Stimulated activated effector memory CD8-positive, alpha-beta T cell treated with anti-CD3 and anti-CD28 coated beads, Interleukin-12 subunit alpha, Interleukin-12 subunit beta, amount 100 ng/mL, for 72 hours (primary cell): Measurements from ENCODE around the gene VDAC2.
A peak's percentile ranks its signal among the peaks of the same experiment; 100 is the strongest.

Experiments
- ATAC-seq: fragments of 150-1000 bp; cut with Tn5 transposase; 2 replicates; pipeline ENCODE4 v1.10.0; 2021
- DNase-seq, 2 donors: peaks; one replicate each; pipeline ENCODE4 v3.0.0; 2021 to 2022; ENCODE audit warnings: low spot score in 2 of 2
- H3K27ac Mint-ChIP-seq: one replicate; pipeline ENCODE4 v1.8.0; 2022; ENCODE audit warnings: mild to moderate bottlenecking, mixed read lengths
- H3K36me3 Mint-ChIP-seq: one replicate; pipeline ENCODE4 v1.8.0; 2022; ENCODE audit warnings: mild to moderate bottlenecking, mixed read lengths
- H3K4me1 Mint-ChIP-seq: one replicate; pipeline ENCODE4 v1.8.0; 2022; ENCODE audit warnings: mixed read lengths
- H3K4me3 Mint-ChIP-seq: one replicate; pipeline ENCODE4 v1.8.0; 2022; ENCODE audit warnings: mild to moderate bottlenecking, mixed read lengths
- H3K9me3 Mint-ChIP-seq: one replicate; pipeline ENCODE4 v1.8.0; 2022; ENCODE audit warnings: mixed read lengths

The VDAC2 gene

GRCh38 chr10:75231672-75232581 lies 21.3 kb downstream of the VDAC2 start:
- Mint-ChIP-seq H3K27ac (peak overlapping the region; percentile 75), H3K4me1 (peaks cover 36% of the 10 kb centered on the region), H3K4me3 (no peak overlapping the region), H3K9me3 (no peaks in the 10 kb centered on the region), H3K36me3 (peaks cover 75% of the 10 kb centered on the region)
- DNase-seq (no peak), ATAC-seq (no peak)

DNA sequence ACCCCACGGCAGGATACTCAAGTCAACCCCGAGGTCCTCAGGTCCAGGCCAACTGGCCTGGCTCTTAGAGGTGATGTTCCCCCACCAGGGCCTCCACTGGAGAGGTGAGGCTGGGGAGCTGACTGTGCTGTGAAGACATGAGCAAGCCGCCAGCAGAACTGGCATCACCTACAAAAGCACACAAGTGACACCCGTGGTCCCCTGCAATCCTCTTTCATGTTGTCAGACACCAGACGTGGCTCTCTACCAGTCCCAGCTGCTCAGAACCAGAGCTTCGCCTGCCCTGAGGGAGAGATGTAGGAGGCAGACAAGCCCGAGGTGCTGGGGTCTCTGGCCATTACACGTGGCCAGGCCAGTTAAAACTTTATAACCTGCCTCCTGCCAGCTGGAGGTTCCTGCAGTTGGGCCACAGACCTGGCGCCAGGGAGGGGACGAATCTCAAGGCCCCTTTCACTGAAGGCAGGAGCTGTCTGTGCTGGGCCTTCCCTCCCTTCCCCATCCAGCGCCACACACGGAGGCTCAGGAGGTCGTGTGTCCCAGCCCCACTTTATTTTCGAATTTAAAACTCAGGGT lies 22.9 kb downstream of the VDAC2 start:
- DNase-seq = no peak
- peaks cover 59% of the 10 kb centered on the region for H3K36me3 Mint-ChIP-seq
- peak overlapping the region; percentile 91 for H3K27ac Mint-ChIP-seq
- peaks cover 29% of the 10 kb centered on the region for H3K4me1 Mint-ChIP-seq
- no peaks in the 10 kb centered on the region for H3K9me3 Mint-ChIP-seq
- peak overlapping the region; percentile 69 for H3K4me3 Mint-ChIP-seq
- ATAC-seq = no peak

DNA sequence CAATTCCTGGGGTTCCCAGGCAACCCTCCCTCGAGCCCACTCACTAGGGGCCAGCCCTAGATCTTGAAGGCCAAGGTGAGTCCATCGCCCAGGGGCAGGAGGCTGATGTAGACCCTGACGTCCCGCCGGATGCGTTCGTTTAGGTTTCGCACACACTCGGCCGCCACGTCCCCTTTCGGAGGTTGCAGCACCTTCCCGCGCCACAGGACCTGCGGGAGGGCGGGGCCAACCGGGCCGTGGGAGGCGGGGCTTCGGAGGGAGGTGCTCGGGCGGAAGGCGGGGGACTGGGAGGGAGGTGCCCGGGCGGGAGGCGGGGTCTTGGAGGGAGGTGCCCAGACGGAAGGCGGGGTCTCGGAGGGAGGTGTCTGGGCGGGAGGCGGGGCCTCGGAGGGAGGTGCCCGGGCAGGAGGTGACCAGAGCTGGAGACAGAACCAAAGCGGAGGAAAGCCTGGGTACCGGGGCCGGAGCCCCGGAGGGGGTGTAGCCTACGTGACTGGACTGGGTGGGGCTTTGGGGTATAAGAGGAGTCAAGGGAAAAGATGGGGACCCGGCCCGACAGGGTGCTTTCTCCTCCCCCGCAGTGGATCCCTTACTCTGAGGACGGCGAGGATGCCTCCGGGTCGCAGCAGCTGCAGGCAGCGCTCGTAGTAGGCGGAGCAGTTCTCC lies 23.6 kb downstream of the VDAC2 start:
- peak overlapping the region; percentile 69 for H3K4me3 Mint-ChIP-seq
- ATAC-seq = peak; percentile 77
- H3K36me3 Mint-ChIP-seq = peaks cover 53% of the 10 kb centered on the region
- DNase-seq = peak; percentile 97 to 99
- H3K9me3 Mint-ChIP-seq = no peaks in the 10 kb centered on the region
- H3K4me1 Mint-ChIP-seq = peaks cover 23% of the 10 kb centered on the region
- peak overlapping the region; percentile 91 for H3K27ac Mint-ChIP-seq

DNA sequence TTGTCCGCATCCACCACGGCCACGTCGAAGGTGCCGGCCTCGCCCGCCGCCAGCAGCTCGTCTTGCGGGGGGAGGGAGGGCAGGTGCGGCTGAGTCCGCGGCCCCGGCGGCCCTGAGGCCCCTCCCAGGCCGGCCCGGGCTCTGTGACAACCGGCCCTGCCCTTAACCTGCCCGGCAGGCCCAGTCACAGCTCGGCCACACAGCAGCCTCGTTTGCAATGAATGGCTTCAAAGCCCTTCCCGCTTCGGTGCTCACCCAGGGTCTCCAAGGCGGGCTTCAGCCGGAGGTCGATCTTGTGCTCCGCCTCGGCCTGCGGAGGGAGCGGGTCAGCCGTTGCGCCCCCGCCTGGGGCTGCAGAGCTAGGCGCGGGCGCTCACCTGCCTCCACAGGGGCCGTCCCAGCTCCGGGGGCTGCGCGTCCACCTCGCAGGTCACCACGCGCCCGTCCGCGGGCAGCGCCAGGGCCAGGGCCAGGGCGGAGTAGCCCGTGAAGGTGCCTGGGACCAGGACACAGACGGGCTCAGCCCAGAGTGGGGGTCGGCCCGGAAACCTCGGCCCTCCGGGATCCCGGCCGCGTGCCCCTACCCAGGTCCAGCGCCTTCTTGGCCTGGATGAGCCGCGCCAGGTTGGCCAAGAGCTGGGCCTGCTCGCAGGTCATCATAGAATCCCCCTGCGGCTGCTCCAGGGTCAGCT lies 24.2 kb downstream of the VDAC2 start:
- Mint-ChIP-seq H3K4me3 (peak overlapping the region; percentile 69), H3K36me3 (peaks cover 46% of the 10 kb centered on the region), H3K9me3 (no peaks in the 10 kb centered on the region), H3K27ac (peak overlapping the region; percentile 92), H3K4me1 (peaks cover 23% of the 10 kb centered on the region)
- peak; percentile 22 for ATAC-seq
- peak in 1 of 2 donors; percentile 31 for DNase-seq

- DNase-seq (peak; percentile 95 to 97), ATAC-seq (peak; percentile 80)
- H3K4me1 Mint-ChIP-seq = peaks cover 19% of the 10 kb centered on the region
- H3K36me3 Mint-ChIP-seq = peaks cover 39% of the 10 kb centered on the region
- H3K9me3 Mint-ChIP-seq = no peaks in the 10 kb centered on the region
- H3K4me3 Mint-ChIP-seq = peak within 1 kb of the TSS; percentile 69
- H3K27ac Mint-ChIP-seq = peak within 1 kb of the TSS; percentile 92
These were observed 25.0 kb downstream of the VDAC2 start, which contains the start of gene COMTD1 for GRCh38 chr10:75235375-75236177. Gene COMTD1 (minus strand): TSS chr10:75235957. CDS start chr10:75235928, 29 bp downstream.

DNA sequence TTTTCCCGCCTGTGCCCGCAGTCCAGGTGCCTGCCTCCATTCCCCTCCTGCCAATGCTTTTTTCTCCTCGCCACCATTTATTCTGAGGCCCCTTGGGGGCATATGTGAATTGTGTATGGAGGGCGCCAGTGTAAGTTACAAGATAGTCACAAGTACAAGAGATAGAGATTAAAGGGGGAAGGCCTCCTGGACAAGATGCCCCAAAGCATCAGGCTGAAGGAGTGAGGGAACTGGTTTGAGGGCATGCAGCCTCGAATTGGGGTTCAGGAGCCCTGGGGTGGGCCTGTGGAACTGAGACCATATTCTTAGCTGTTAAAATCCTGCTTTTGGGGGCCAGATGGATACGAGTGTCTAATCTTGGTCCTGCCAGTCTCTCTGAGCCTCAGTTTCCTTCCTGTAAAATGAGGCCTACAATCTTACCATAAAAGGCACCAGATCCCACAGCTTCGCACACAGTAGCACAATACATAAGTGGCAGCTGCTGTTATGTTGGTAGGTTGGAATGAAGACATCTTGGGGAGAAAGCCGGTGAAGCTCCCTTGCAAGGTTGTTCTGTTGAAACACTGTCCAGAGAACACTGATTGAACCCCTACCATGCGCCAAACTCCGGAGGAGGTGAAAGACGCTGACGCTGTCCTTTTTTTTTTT lies 25.7 kb downstream of the VDAC2 start:
- Mint-ChIP-seq H3K4me1 (peaks cover 14% of the 10 kb centered on the region), H3K27ac (peak overlapping the region; percentile 92)
- no peak for ATAC-seq

DNA sequence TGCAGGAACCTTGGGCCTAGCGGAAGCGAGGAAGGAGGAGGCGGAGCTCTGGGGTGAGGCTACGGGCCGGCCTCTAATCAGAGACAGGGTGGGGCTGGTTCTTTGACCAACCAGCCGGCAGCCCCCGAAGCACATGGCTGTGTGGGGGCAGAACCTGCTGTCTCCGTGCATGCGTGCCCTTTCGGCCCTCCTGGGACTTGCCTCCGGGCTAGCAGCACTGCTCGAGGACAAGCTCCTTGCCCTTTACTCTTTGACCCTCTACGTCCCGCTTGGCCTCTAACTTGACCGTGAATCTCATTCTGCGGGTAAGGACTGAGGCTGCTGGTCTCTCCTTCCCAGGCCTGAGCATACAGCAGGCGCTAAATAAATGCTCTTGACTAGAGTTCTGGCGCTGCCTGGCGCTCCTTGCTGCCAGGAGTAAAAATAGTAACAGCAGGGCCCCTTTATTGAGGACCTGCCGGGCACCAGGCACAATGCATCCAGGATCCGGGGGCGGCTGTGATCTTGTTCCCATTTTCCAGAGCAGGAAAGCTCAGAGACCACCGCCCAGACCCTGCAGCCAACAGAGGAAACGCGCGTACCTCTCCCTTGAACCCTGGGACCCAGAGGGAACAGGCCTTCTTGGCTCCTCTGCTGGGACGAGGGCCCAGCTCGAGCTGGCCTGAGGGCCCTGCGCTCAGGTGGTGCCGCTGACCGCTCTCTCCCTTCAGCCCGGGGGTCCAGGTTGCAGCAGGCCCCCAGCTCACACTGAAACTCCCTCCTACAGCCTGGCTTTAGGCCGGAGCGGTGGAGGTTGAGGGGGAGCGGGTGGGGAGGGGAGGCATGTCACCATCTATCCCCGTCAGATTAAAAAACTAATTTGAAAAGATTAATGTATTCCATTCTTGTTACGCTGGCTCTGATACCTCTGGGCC lies 27.8 kb downstream of the VDAC2 start:
- H3K27ac Mint-ChIP-seq = no peak overlapping the region
- H3K4me1 Mint-ChIP-seq = peaks cover 11% of the 10 kb centered on the region
- ATAC-seq (no peak), DNase-seq (no peak)
- H3K4me3 Mint-ChIP-seq = no peak overlapping the region
- no peaks in the 10 kb centered on the region for H3K9me3 Mint-ChIP-seq
- peaks cover 10% of the 10 kb centered on the region for H3K36me3 Mint-ChIP-seq

More for the DNA sequence above, 25.7 kb downstream of the VDAC2 start:
- DNase-seq = no peak
- H3K36me3 Mint-ChIP-seq = peaks cover 32% of the 10 kb centered on the region
- no peaks in the 10 kb centered on the region for H3K9me3 Mint-ChIP-seq
- H3K4me3 Mint-ChIP-seq = peak overlapping the region; percentile 69

GRCh38 chr10:75239096-75239790 lies 28.6 kb downstream of the VDAC2 start:
- peaks cover 2% of the 10 kb centered on the region for H3K36me3 Mint-ChIP-seq
- DNase-seq (no peak), ATAC-seq (no peak)
- peaks cover 7% of the 10 kb centered on the region for H3K4me1 Mint-ChIP-seq
- H3K4me3 Mint-ChIP-seq = no peak overlapping the region
- H3K9me3 Mint-ChIP-seq = no peaks in the 10 kb centered on the region
- H3K27ac Mint-ChIP-seq = no peak overlapping the region

DNA sequence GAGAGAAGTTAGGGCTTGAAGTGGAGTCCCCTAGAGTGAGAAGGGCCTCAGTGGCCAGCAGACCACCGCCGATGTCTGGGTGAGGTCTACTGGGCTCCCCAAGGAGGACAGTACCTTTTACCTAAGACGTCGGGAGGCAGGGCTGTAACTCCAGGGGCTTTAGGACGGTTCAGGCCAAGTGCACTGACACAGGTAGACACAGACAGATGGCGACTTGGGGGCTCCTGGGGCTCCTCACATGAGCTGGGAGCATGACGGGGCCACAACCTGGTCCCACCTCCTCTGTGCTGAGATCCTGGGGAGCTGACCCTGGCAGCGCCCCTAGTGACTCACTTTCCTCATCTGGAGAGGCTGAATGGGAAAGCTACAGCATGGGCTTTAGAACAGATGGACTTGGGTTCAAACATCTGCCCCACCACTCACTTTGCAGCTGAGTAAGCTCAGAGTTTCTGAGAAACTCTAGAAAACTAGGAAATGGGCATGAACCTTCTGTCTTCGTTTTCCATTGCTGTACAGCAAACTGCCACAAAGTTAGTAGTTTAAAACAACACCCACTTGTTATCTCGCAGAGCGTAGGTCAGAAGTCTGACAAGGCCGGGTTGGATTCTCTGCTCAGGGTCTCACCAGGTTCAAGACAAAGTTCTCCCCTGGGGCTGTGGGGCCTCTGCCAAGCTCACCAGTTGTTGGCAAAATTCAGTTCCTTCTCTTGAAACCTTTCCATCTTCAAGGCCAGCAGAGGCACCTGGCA lies 29.9 kb downstream of the VDAC2 start:
- DNase-seq (no peak), ATAC-seq (no peak)
- Mint-ChIP-seq H3K9me3 (no peaks in the 10 kb centered on the region), H3K4me1 (peaks cover 7% of the 10 kb centered on the region), H3K36me3 (no peaks in the 10 kb centered on the region), H3K4me3 (no peak overlapping the region), H3K27ac (peak overlapping the region; percentile 17)

GRCh38 chr10:75243426-75243825 lies 32.8 kb downstream of the VDAC2 start:
- H3K9me3 Mint-ChIP-seq = no peaks in the 10 kb centered on the region
- DNase-seq (no peak), ATAC-seq (no peak)
- H3K4me1 Mint-ChIP-seq = no peaks in the 10 kb centered on the region
- H3K4me3 Mint-ChIP-seq = no peak overlapping the region
- H3K27ac Mint-ChIP-seq = no peak overlapping the region
- H3K36me3 Mint-ChIP-seq = no peaks in the 10 kb centered on the region

DNA sequence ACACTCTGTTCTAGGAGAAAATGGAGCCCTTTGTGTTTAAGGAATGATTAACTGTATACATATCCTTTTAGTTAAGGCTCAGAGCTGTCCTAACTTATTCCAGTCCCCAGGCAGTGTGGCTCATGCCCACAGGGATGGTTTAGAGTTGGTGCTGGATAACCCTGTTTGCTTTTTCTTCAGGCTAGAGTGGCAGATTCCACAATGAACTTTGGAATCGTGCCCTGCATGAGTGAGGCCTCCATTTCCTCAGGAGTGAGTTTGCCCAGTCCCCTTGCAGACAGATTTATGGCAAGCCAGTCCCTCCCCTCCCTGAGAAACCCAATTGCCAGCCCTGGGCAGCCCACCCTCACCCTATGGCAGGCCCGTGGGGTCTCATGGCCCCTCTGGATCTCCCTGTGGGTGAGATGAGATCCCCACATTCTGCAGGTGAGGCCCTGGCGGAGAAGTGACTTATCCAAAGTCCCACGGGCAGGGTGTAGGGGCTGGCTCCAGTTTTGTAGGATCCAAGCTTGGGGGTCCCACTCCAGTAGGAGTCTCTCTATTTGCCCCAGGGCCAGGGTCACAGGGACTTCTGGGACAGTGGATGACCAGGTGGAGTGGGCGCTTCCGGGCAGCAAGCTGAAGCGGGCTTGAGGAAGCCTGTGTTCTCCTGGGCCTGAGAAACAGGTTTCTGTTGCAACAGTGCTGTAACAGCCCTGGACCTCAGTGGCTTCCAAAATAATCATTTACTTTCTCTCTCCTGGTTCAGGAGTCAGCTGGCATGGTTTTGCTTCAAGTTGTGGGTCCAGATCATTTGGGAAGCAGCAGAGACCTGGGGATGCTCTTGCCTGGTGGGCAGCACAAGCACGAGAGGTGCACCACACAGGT lies 34.1 kb downstream of the VDAC2 start:
- H3K9me3 Mint-ChIP-seq = no peaks in the 10 kb centered on the region
- no peaks in the 10 kb centered on the region for H3K4me1 Mint-ChIP-seq
- no peak for DNase-seq
- no peak overlapping the region for H3K27ac Mint-ChIP-seq
- no peak overlapping the region for H3K4me3 Mint-ChIP-seq
- H3K36me3 Mint-ChIP-seq = no peaks in the 10 kb centered on the region
- no peak for ATAC-seq
